ENCODE results near the gene USPL1.
A peak's percentile ranks its signal among the peaks of the same experiment; 100 is the strongest.

Gene USPL1
- 11.9 to 35.9 (median 22.9) reads per million in 17 experiments for total RNA-seq

GRCh38 chr13:30617315-30618185, at the start of gene USPL1:
USPL1 (plus strand) TSS chr13:30617920; CDS start chr13:30621141, 3,221 bp downstream.
- peak; percentile 99 for DNase-seq

DNA sequence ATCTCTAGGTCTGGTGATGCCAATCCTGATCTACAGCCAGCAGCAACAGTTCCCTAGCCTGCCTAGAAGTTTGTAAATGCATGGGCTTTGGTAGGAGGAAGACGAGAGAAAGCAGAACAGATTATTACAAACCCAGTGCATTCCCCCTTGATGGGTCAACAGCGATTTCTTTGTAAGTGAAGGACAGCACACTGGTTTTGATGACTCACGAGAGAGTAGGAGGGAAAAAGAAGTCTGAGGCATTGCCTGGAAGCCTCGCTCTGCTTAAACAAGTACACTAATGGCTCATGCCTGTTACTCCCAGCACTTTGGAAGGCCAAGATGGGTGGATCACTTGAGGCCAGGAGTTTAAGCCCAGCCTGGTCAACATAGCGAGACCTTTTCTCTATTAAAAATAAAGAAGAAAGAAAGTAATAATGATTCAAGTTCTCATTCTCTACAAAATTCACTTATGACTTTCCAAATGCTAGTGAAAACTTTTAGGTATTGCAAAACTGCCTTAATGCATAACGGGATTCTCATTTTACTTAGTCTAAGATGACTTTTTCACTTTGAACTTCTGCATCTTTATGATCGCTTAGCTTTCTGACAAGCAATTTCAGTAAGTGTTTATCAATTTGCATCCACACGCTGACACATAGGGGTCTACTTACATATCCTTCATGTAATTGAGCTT, 47.7 kb upstream of the USPL1 start:
- peak; percentile 83 to 95 (median 87) for DNase-seq

GRCh38 chr13:30570691-30571090, 47.0 kb upstream of the USPL1 start:
- DNase-seq: no peak

GRCh38 chr13:30572859-30573275, 44.9 kb upstream of the USPL1 start:
- peak in 2 of 4 experiments; percentile 23 to 33 for DNase-seq

- DNase-seq: peak in 3 of 4 experiments; percentile 17 to 42 (median 23)
Observed at GRCh38 chr13:30576528-30576927, 41.2 kb upstream of the USPL1 start.

GRCh38 chr13:30577401-30577852, 40.3 kb upstream of the USPL1 start:
- peak; percentile 61 to 81 (median 68) for DNase-seq

GRCh38 chr13:30580852-30581502, 36.7 kb upstream of the USPL1 start:
- DNase-seq: no peak

DNA sequence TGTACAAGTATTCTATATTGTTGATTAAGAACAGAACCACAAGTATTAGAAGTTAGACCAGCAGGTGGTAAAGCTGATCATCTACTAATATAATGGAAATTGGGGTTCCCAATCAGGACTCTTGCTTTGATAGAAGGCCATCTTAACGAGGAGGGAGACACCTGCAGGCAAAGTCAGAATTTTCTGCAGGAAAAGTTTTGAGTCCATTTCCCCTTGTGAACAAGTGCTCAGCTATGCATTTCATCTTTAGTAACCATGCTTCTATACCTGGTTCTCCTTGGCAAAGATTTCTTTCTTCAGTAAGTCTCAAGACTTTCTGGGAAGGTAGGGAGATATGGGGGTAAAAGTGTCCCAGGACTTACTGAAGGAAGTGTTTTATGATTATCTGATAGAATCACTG, 36.1 kb upstream of the USPL1 start:
- peak; percentile 15 to 61 (median 49) for DNase-seq

- DNase-seq: no peak
Observed at GRCh38 chr13:30584051-30584731, 33.5 kb upstream of the USPL1 start.

DNA sequence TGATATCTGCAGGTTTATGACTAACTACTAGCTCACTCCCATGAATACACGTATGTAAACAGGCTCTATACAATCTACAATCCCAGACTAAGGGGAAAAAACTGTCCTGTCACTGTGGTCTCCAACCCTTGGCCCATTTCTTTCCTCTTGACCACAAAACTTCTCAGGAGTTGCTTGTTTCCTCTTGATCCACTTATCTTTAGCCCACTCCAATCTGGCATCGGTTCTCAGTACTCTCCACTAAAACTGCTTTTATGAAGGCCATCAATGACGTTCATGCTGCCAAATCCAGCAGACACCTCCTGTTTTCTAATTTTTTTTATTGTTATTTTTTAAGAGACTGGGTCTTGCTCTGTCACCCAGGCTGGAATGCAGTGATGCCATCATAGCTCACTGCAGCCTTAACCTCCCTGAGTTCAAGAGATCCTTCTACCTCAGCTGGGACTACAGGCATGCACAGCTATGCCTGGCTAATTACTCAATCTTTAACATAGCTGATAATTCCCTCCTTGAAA, 31.9 kb upstream of the USPL1 start:
- DNase-seq: peak in 1 of 4 experiments; percentile 9

- DNase-seq: no peak
Observed at GRCh38 chr13:30587231-30587630, 30.5 kb upstream of the USPL1 start.

DNA sequence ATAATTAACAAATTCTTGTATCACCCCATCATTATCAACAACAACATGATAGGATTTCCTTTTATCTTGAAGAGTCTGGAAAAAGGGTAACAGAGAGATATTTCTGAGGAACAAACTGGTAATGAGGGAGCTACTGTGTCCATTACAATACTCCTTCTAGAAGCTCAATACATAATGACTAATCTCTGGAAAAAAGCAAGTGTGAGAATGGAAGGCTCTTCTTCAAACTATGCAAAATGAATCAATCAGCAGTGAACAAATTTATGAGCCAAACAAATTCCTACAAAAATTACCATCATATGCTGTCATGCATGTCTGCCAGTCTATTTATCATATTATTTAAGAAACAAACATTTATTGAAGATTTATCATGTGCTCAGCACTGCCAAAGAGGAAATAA, 30.0 kb upstream of the USPL1 start:
- DNase-seq: no peak

- no peak for DNase-seq
Observed at GRCh38 chr13:30593001-30593400, 24.7 kb upstream of the USPL1 start.

GRCh38 chr13:30600496-30600895, 17.2 kb upstream of the USPL1 start:
- peak; percentile 4 to 61 (median 48) for DNase-seq

GRCh38 chr13:30601836-30602235, 15.9 kb upstream of the USPL1 start:
- DNase-seq: no peak

- DNase-seq: no peak
Observed at GRCh38 chr13:30605052-30605451, 12.7 kb upstream of the USPL1 start.

- peak; percentile 62 to 84 (median 80) for DNase-seq
Observed at GRCh38 chr13:30607186-30607585, 10.5 kb upstream of the USPL1 start.

DNA sequence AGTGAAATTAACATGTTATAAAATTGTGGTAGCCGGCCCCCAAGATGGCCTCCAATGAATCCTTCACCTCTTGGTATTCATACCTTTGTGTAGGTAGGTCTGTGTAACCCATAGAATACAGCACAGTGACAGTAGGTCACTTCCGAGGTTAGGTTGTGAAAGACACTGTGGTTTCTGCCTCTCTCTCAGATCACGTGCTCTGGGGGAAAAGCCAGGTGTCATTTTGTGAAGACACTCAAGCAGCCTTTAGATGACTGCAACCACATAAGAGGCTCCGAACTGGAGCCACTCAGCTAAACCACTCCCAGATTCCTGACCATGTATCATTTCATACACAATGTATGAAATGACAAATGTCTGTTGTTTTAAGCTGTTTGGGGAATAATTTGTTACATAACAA, 9.8 kb upstream of the USPL1 start:
- DNase-seq: no peak

DNA sequence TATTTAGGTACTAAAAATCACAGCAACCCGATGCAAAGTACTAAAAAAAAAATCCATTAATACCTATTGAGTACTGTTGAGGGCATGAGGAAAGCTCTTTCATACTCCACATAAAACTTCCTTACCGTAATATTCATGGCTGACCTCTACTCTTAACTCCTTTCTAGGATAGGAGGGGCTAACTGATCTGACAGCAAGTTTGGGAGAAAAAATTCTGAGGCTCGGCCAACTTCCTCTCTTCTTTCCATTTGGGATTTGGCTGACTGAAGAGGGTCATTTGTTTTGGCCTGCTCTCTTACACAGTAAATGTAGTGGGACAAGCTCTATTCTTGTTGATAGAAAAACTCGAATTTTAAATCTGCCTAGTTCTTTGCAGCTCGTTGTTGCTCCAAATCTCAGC, 9.4 kb upstream of the USPL1 start:
- DNase-seq: no peak

DNA sequence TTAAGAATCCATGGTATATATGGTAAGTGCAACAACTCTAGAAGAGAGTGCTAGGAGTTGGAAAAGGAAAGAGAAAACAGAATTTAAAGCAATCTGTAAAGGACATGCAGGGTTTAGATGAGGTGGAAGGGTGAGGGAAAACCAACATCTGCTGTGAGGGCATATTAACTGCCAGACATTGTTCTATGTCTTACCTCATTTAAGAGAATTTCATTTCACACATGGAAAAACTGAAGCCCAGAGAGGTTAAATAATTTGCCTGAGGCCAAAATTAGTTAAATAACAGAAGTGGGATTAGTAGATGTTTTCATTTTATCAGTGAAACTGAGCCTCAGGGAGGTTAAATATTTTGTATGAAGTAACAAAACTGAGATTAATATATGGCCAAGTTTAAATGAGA, 7.4 kb upstream of the USPL1 start:
- DNase-seq: no peak

DNA sequence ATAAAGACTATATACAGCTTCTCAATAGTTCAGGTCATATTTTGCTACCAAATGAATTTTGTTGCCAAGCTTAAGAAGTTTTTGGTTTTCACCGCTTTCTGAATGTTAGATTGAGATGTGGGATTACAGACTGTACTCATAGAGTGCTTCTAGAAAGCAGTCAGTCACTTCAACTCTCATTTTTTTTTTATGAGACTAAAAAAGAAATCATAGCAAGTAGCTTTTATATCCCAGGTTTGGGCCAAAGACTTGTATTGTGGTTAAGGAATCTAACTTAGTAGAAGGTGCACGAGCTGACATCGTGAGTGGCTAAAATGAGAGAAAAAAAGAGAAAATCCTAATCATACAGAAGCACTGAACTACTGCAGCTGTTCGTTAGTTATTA, 2.2 kb upstream of the USPL1 start:
- DNase-seq: peak in 3 of 4 experiments; percentile 3 to 25 (median 14)

- DNase-seq: peak; percentile 37 to 83 (median 66)
Observed at GRCh38 chr13:30615866-30616541, 1.7 kb upstream of the USPL1 start.
